Right lobe of liver (tissue), 4 donors: ENCODE measurements around the gene DSN1.

Experiments
- POLR2A ChIP-seq: fragments of 450-650 bp; IDR thresholded peaks from one replicate; pipeline ENCODE4 v1.6.1; 2017; ENCODE audit warnings: antibody characterized with exemption, mild to moderate bottlenecking
- TF ChIP-seq, protein P1 (sequence below), 4 donors: fragments of 200-600 bp in 3 of 4; fragments of 450-650 bp in 1 of 4; IDR thresholded peaks; one replicate each; pipeline versions ENCODE4 v1.5.1 to v1.8.0; 2016 to 2022; ENCODE audit warnings: antibody characterized with exemption in 4 of 4, mild to moderate bottlenecking in 2 of 4
- donor health status: DM: no; HTN: no; CAD: no.
- donor health status: DM: no; HTN: no; CAD: no.
- donor health status: DM: no; HTN: yes; CAD: no.

DNA sequence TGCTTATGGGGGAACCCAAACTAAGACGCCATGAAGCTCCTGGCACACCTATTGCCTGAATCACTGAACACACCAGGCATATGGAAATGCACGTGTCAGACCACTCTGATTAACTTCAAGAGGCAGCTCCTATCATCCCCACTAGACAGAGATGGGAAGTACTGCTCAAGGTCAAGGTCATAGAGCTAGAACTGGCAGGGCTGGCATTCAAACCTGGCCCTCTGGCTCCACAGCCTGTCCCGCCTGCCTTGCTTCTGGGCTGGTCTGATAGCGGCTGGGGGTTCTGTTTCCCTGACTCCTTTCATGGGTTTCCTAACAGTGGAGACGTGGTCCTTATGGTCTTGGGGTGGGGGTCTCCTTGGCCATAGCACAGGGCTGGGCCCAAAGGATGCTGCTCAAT, 22.6 kb upstream of the DSN1 start:
- TF ChIP-seq, protein P1, sequence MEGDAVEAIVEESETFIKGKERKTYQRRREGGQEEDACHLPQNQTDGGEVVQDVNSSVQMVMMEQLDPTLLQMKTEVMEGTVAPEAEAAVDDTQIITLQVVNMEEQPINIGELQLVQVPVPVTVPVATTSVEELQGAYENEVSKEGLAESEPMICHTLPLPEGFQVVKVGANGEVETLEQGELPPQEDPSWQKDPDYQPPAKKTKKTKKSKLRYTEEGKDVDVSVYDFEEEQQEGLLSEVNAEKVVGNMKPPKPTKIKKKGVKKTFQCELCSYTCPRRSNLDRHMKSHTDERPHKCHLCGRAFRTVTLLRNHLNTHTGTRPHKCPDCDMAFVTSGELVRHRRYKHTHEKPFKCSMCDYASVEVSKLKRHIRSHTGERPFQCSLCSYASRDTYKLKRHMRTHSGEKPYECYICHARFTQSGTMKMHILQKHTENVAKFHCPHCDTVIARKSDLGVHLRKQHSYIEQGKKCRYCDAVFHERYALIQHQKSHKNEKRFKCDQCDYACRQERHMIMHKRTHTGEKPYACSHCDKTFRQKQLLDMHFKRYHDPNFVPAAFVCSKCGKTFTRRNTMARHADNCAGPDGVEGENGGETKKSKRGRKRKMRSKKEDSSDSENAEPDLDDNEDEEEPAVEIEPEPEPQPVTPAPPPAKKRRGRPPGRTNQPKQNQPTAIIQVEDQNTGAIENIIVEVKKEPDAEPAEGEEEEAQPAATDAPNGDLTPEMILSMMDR (IDR thresholded peaks at IDR 0.05), result no peak
- TF ChIP-seq POLR2A, result no peak
